DOHH2 (cell line): ENCODE results near the gene FAM117B.

Experiments used
- H3F3A ChIP-seq: fragments of 200-600 bp; sonication (generic), shearing (Covaris generic); 2 replicates; pipeline ENCODE4 v1.6.0; 2016; ENCODE audit warnings: antibody characterized with exemption, mild to moderate bottlenecking; ENCODE audit not compliant: control insufficient read depth, insufficient read depth
- H3K27ac ChIP-seq: fragments of 200-600 bp; sonication (generic); 2 replicates; pipeline ENCODE4 v1.5.1; 2014; ENCODE audit warnings: low read depth, mild to moderate bottlenecking, low read length, moderate library complexity
- H3K27me3 ChIP-seq: fragments of 200-600 bp; sonication (generic); 2 replicates; pipeline ENCODE4 v1.6.1; 2014; ENCODE audit warnings: mild to moderate bottlenecking, low read length, mixed read lengths; ENCODE audit not compliant: control insufficient read depth
- H3K36me3 ChIP-seq: fragments of 200-600 bp; sonication (generic); 2 replicates; pipeline ENCODE4 v1.6.1; 2014; ENCODE audit warnings: mild to moderate bottlenecking, low read length, moderate library complexity, mixed read lengths; ENCODE audit not compliant: control insufficient read depth
- H3K4me1 ChIP-seq: fragments of 200-600 bp; sonication (generic); 2 replicates; pipeline ENCODE4 v1.6.1; 2014; ENCODE audit warnings: mild to moderate bottlenecking, low read length, mixed read lengths; ENCODE audit not compliant: control insufficient read depth
- H3K4me2 ChIP-seq: fragments of 200-600 bp; sonication (generic); 2 replicates; pipeline ENCODE4 v1.6.0; 2014; ENCODE audit warnings: mild to moderate bottlenecking, low read length, moderate library complexity
- H3K4me3 ChIP-seq: fragments of 200-600 bp; sonication (generic); 2 replicates; pipeline ENCODE4 v1.5.1; 2014; ENCODE audit warnings: mild to moderate bottlenecking, low read length, mixed read lengths
- H3K79me2 ChIP-seq: fragments of 200-600 bp; sonication (generic); 2 replicates; pipeline ENCODE4 v1.6.1; 2014; ENCODE audit warnings: mild to moderate bottlenecking, low read length, mixed read lengths; ENCODE audit not compliant: control insufficient read depth
- H3K9me2 ChIP-seq: fragments of 200-600 bp; sonication (generic); replicated peaks from 2 replicates; pipeline ENCODE4 v1.6.1; 2014; ENCODE audit warnings: mild to moderate bottlenecking, low read length, mixed read lengths; ENCODE audit not compliant: control insufficient read depth
- H3K9me3 ChIP-seq: fragments of 200-600 bp; sonication (generic); 2 replicates; pipeline ENCODE4 v1.6.1; 2014; ENCODE audit warnings: antibody characterized with exemption, low read length, mixed read lengths; ENCODE audit not compliant: control insufficient read depth, insufficient read depth
- H4K20me1 ChIP-seq: fragments of 200-600 bp; sonication (generic); 2 replicates; pipeline ENCODE4 v1.6.0; 2014; ENCODE audit warnings: low read depth, mild to moderate bottlenecking, antibody characterized with exemption, low read length, moderate library complexity; ENCODE audit not compliant: control insufficient read depth, insufficient read depth
- CTCF ChIP-seq: fragments of 200-600 bp; sonication (generic); IDR thresholded peaks from one replicate; pipeline ENCODE4 v1.5.1; 2014; ENCODE audit warnings: antibody characterized with exemption, mild to moderate bottlenecking, low read depth, low read length; ENCODE audit not compliant: poor library complexity, severe bottlenecking
- EZH2phosphoT487 ChIP-seq: fragments of 200-600 bp; sonication (generic); IDR thresholded peaks from 2 replicates; pipeline ENCODE4 v1.6.1; 2017; ENCODE audit warnings: borderline replicate concordance, mild to moderate bottlenecking, antibody characterized with exemption, low read length, moderate library complexity, mixed read lengths

FAM117B gene

GRCh38 chr2:202610380-202610779, 24.4 kb upstream of the FAM117B start:
- no peaks in the 10 kb centered on the region for H3K9me2 ChIP-seq
- H3F3A ChIP-seq: no peaks in the 10 kb centered on the region
- H4K20me1 ChIP-seq: no peaks in the 10 kb centered on the region
- H3K27me3 ChIP-seq: no peaks in the 10 kb centered on the region
- no peak overlapping the region for H3K27ac ChIP-seq
- H3K36me3 ChIP-seq: no peaks in the 10 kb centered on the region
- H3K4me3 ChIP-seq: no peak overlapping the region
- no peak overlapping the region for H3K4me2 ChIP-seq
- no peaks in the 10 kb centered on the region for H3K79me2 ChIP-seq
- TF ChIP-seq EZH2phosphoT487 (no peak), CTCF (no peak)
- H3K9me3 ChIP-seq: no peaks in the 10 kb centered on the region
- H3K4me1 ChIP-seq: no peaks in the 10 kb centered on the region

GRCh38 chr2:202612145-202612544, 22.6 kb upstream of the FAM117B start:
- TF ChIP-seq CTCF (no peak), EZH2phosphoT487 (no peak)
- Histone ChIP-seq H3F3A (no peaks in the 10 kb centered on the region), H3K27me3 (no peaks in the 10 kb centered on the region), H3K4me1 (no peaks in the 10 kb centered on the region), H3K9me2 (no peaks in the 10 kb centered on the region), H3K4me2 (no peak overlapping the region), H3K36me3 (no peaks in the 10 kb centered on the region), H3K9me3 (no peaks in the 10 kb centered on the region), H3K79me2 (no peaks in the 10 kb centered on the region), H3K4me3 (no peak overlapping the region), H3K27ac (no peak overlapping the region), H4K20me1 (no peaks in the 10 kb centered on the region)

GRCh38 chr2:202613479-202613878, 21.3 kb upstream of the FAM117B start:
- Histone ChIP-seq H3K27me3 (no peaks in the 10 kb centered on the region), H3F3A (no peaks in the 10 kb centered on the region), H3K4me3 (no peak overlapping the region), H3K9me3 (no peaks in the 10 kb centered on the region), H3K27ac (no peak overlapping the region), H3K4me1 (no peaks in the 10 kb centered on the region), H4K20me1 (no peaks in the 10 kb centered on the region), H3K36me3 (no peaks in the 10 kb centered on the region), H3K4me2 (no peak overlapping the region), H3K9me2 (no peaks in the 10 kb centered on the region), H3K79me2 (no peaks in the 10 kb centered on the region)
- TF ChIP-seq CTCF (no peak), EZH2phosphoT487 (no peak)

- H3K4me3 ChIP-seq: no peak overlapping the region
- no peaks in the 10 kb centered on the region for H3K79me2 ChIP-seq
- H3K9me3 ChIP-seq: no peaks in the 10 kb centered on the region
- no peak overlapping the region for H3K27ac ChIP-seq
- no peaks in the 10 kb centered on the region for H4K20me1 ChIP-seq
- peaks cover 7% of the 10 kb centered on the region for H3K4me1 ChIP-seq
- no peaks in the 10 kb centered on the region for H3K9me2 ChIP-seq
- H3K27me3 ChIP-seq: no peaks in the 10 kb centered on the region
- TF ChIP-seq CTCF: no peak
- TF ChIP-seq EZH2phosphoT487: no peak
- H3K36me3 ChIP-seq: no peaks in the 10 kb centered on the region
- no peak overlapping the region for H3K4me2 ChIP-seq
- no peaks in the 10 kb centered on the region for H3F3A ChIP-seq
These were observed 10.6 kb upstream of the FAM117B start for GRCh38 chr2:202624133-202624532.
